ENCODE measurements around the gene CADM2.

GRCh38 chr3:84977021-84977420 lies 18.2 kb downstream of the CADM2 start:
- no peak for TF ChIP-seq CTCF (IDR thresholded peaks at IDR 0.05)
- TF ChIP-seq REST (IDR thresholded peaks at IDR 0.05; ENCODE audit: insufficient read depth in 1 of 2, low read depth in 2 of 2, low read length in 1 of 2): no peak
